HepG2 (cell line): ENCODE data around the gene COMT. TPM values are rescaled to one million over a fixed set of nuclear protein-coding genes. Genes with fewer than 3 reads are reported as not detected.
A peak's percentile ranks its signal among the peaks of the same experiment; 100 is the strongest.

Experiments used
- ATF7-NPFF ChIP-seq: sonication (generic); formaldehyde crosslinking; IDR thresholded peaks from 2 replicates; pipeline ENCODE4 v1.8.1; 2023; ENCODE audit warnings: mild to moderate bottlenecking, low read depth, missing genetic modification reagents, moderate library complexity
- HDAC6 ChIP-seq: fragments of 200-600 bp; sonication (generic); IDR thresholded peaks from 2 replicates; pipeline ENCODE4 v1.7.0; 2017; ENCODE audit warnings: mild to moderate bottlenecking, antibody characterized with exemption, low read length, low read depth
- HNRNPK ChIP-seq: fragments of 200-400 bp; formaldehyde crosslinking; IDR thresholded peaks from 2 replicates; pipeline ENCODE4 v1.6.1; 2018; ENCODE audit warnings: low read length, low read depth, moderate library complexity, mild to moderate bottlenecking; ENCODE audit not compliant: poor library complexity, severe bottlenecking
- MAF1 ChIP-seq: sonication (generic); formaldehyde crosslinking; IDR thresholded peaks from 2 replicates; pipeline ENCODE4 v1.5.0; 2020; ENCODE audit warnings: missing genetic modification reagents, borderline replicate concordance
- MEIS1 ChIP-seq: sonication (generic); formaldehyde crosslinking; IDR thresholded peaks from 2 replicates; pipeline ENCODE4 v1.9.0; 2021; ENCODE audit warnings: mild to moderate bottlenecking, missing genetic modification reagents, moderate library complexity, borderline replicate concordance
- NCOR1 ChIP-seq: fragments of 200-600 bp; sonication (generic); IDR thresholded peaks from 2 replicates; pipeline ENCODE4 v1.7.0; 2017; ENCODE audit warnings: antibody characterized with exemption, low read length, borderline replicate concordance
- PRDM4 ChIP-seq: sonication (generic); formaldehyde crosslinking; IDR thresholded peaks from 2 replicates; pipeline ENCODE4 v1.9.0; 2021; ENCODE audit warnings: missing genetic modification reagents, borderline replicate concordance
- RNF219 ChIP-seq: sonication (generic); formaldehyde crosslinking; IDR thresholded peaks from 2 replicates; pipeline ENCODE4 v1.5.0; 2020; ENCODE audit warnings: mild to moderate bottlenecking, missing genetic modification reagents
- SOX6 ChIP-seq, 2 experiments: fragments of 450-650 bp in 1 of 2; sonication (generic) in 1 of 2; formaldehyde crosslinking in 1 of 2; IDR thresholded peaks; 2 replicates each; pipeline versions ENCODE4 v1.4.0 to v1.6.1; 2017 to 2020; ENCODE audit warnings: antibody characterized with exemption in 1 of 2, mild to moderate bottlenecking in 1 of 2, missing genetic modification reagents in 1 of 2
- ZSCAN29 ChIP-seq: sonication (generic); formaldehyde crosslinking; conservative IDR thresholded peaks from 2 replicates; pipeline ENCODE4 v1.4.0; 2020; ENCODE audit warnings: mild to moderate bottlenecking, missing genetic modification reagents
- polyA plus RNA-seq, 8 experiments: library from polyadenylated mRNA; depleted of rRNA in 3 of 8; stranded (reverse) in 7 of 8; unstranded in 1 of 8; fragments of >200 nt; fragmentation: Illumina TruSeq in 4 of 8; extraction: Trizol in 4 of 8; gene quantifications; 2 replicates each; pipeline versions ENCODE4 v1.2.1 to v1.2.3, GENCODE V29; 2011 to 2016; ENCODE audit warnings: low read depth in 4 of 8, missing spikeins in 1 of 8, mixed read lengths in 1 of 8; ENCODE audit not compliant: insufficient read depth in 1 of 8
- total RNA-seq, 5 experiments: library from RNA; depleted of rRNA; stranded (reverse); fragments of >200 nt; fragmentation: Illumina TruSeq; extraction: Trizol; gene quantifications; 2 replicates each; pipeline ENCODE4 v1.2.3, GENCODE V29; 2016; ENCODE audit warnings: low read depth in 1 of 5
- TF ChIP-seq, protein P1 (sequence below): sonication (generic); formaldehyde crosslinking; IDR thresholded peaks from 2 replicates; pipeline ENCODE4 v1.8.0; 2022; ENCODE audit warnings: missing genetic modification reagents, low read depth, mild to moderate bottlenecking, borderline replicate concordance
- TF ChIP-seq, protein P2 (sequence below): sonication (generic); formaldehyde crosslinking; IDR thresholded peaks from 2 replicates; pipeline ENCODE4 v1.4.0; 2020; ENCODE audit warnings: missing genetic modification reagents
- TF ChIP-seq, protein P3 (sequence below): sonication (generic); formaldehyde crosslinking; conservative IDR thresholded peaks from 2 replicates; pipeline ENCODE4 v1.5.0; 2020; ENCODE audit warnings: missing genetic modification reagents
- TF ChIP-seq, protein P4 (sequence below): IDR thresholded peaks from 2 replicates; pipeline ENCODE4 v1.6.1; 2016
- TF ChIP-seq, protein P5 (sequence below): sonication (generic); formaldehyde crosslinking; IDR thresholded peaks from 2 replicates; pipeline ENCODE4 v1.8.1; 2022; ENCODE audit warnings: mild to moderate bottlenecking, missing genetic modification reagents

COMT gene
- total and polyA plus RNA-seq, 2 of the 13 experiments (the other 11 are each of a cell fraction or from before 2014, with no cell fraction given), result 156 to 162 TPM

- TF ChIP-seq RNF219, result no peak
- TF ChIP-seq, protein P1, sequence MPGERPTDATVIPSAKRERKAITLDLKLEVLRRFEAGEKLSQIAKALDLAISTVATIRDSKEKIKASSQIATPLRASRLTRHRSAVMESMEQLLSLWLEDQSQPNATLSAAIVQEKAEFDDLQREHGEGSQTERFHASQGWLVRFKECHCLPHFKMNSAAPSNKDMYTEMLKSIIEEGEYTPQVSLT (CRISPR knock-in tag), result no peak
- no peak; the same call in 1 of the 2 replicates for TF ChIP-seq NCOR1
- TF ChIP-seq PRDM4 (CRISPR knock-in tag), result no peak
- TF ChIP-seq, protein P2, sequence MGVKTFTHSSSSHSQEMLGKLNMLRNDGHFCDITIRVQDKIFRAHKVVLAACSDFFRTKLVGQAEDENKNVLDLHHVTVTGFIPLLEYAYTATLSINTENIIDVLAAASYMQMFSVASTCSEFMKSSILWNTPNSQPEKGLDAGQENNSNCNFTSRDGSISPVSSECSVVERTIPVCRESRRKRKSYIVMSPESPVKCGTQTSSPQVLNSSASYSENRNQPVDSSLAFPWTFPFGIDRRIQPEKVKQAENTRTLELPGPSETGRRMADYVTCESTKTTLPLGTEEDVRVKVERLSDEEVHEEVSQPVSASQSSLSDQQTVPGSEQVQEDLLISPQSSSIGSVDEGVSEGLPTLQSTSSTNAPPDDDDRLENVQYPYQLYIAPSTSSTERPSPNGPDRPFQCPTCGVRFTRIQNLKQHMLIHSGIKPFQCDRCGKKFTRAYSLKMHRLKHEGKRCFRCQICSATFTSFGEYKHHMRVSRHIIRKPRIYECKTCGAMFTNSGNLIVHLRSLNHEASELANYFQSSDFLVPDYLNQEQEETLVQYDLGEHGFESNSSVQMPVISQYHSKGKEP (CRISPR knock-in tag), result no peak
- TF ChIP-seq, protein P3, sequence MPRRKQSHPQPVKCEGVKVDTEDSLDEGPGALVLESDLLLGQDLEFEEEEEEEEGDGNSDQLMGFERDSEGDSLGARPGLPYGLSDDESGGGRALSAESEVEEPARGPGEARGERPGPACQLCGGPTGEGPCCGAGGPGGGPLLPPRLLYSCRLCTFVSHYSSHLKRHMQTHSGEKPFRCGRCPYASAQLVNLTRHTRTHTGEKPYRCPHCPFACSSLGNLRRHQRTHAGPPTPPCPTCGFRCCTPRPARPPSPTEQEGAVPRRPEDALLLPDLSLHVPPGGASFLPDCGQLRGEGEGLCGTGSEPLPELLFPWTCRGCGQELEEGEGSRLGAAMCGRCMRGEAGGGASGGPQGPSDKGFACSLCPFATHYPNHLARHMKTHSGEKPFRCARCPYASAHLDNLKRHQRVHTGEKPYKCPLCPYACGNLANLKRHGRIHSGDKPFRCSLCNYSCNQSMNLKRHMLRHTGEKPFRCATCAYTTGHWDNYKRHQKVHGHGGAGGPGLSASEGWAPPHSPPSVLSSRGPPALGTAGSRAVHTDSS (CRISPR knock-in tag), result no peak
- TF ChIP-seq SOX6 (IDR thresholded peaks at IDR 0.05), result no peak
- peak; percentile 72 for TF ChIP-seq SOX6 (CRISPR knock-in tag; IDR thresholded peaks at IDR 0.05)
- no peak for TF ChIP-seq MEIS1 (CRISPR knock-in tag)
- TF ChIP-seq ZSCAN29 (CRISPR knock-in tag), result peak; percentile 63; the same call in 1 of the 2 replicates
- TF ChIP-seq, protein P4, sequence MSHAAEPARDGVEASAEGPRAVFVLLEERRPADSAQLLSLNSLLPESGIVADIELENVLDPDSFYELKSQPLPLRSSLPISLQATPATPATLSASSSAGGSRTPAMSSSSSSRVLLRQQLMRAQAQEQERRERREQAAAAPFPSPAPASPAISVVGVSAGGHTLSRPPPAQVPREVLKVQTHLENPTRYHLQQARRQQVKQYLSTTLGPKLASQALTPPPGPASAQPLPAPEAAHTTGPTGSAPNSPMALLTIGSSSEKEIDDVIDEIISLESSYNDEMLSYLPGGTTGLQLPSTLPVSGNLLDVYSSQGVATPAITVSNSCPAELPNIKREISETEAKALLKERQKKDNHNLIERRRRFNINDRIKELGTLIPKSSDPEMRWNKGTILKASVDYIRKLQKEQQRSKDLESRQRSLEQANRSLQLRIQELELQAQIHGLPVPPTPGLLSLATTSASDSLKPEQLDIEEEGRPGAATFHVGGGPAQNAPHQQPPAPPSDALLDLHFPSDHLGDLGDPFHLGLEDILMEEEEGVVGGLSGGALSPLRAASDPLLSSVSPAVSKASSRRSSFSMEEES (CRISPR knock-in tag), result no peak
- TF ChIP-seq, protein P5, sequence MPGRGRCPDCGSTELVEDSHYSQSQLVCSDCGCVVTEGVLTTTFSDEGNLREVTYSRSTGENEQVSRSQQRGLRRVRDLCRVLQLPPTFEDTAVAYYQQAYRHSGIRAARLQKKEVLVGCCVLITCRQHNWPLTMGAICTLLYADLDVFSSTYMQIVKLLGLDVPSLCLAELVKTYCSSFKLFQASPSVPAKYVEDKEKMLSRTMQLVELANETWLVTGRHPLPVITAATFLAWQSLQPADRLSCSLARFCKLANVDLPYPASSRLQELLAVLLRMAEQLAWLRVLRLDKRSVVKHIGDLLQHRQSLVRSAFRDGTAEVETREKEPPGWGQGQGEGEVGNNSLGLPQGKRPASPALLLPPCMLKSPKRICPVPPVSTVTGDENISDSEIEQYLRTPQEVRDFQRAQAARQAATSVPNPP (CRISPR knock-in tag), result no peak
- TF ChIP-seq HNRNPK, result no peak
- TF ChIP-seq ATF7-NPFF, result peak; percentile 47; the same call in 1 of the 2 replicates
- no peak for TF ChIP-seq HDAC6
- TF ChIP-seq MAF1, result no peak
Observed at GRCh38 chr22:19898831-19899567, 42.6 kb upstream of the COMT start (continued).
